Stimulated activated CD8-positive, alpha-beta memory T cell treated with anti-CD3 and anti-CD28 coated beads, Interleukin-7, amount 100 ng/mL, for 48 hours (primary cell): ENCODE data around the gene KRTAP19-8.

Experiments
- DNase-seq, 2 donors: peaks; one replicate each; pipeline ENCODE4 v3.0.0-alpha.2; 2020; ENCODE audit warnings: low read depth in 1 of 2; ENCODE audit errors: extremely low read depth in 1 of 2

The KRTAP19-8 gene, protein sequence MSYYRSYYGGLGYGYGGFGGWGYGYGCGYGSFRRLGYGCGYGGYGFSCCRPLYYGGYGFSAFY

GRCh38 chr21:31038376-31038775, at the start of gene KRTAP19-8:
TSS of gene KRTAP19-8 (minus strand) at chr21:31038476. CDS start at chr21:31038443, 33 bp downstream.
- DNase-seq: no peak

DNA sequence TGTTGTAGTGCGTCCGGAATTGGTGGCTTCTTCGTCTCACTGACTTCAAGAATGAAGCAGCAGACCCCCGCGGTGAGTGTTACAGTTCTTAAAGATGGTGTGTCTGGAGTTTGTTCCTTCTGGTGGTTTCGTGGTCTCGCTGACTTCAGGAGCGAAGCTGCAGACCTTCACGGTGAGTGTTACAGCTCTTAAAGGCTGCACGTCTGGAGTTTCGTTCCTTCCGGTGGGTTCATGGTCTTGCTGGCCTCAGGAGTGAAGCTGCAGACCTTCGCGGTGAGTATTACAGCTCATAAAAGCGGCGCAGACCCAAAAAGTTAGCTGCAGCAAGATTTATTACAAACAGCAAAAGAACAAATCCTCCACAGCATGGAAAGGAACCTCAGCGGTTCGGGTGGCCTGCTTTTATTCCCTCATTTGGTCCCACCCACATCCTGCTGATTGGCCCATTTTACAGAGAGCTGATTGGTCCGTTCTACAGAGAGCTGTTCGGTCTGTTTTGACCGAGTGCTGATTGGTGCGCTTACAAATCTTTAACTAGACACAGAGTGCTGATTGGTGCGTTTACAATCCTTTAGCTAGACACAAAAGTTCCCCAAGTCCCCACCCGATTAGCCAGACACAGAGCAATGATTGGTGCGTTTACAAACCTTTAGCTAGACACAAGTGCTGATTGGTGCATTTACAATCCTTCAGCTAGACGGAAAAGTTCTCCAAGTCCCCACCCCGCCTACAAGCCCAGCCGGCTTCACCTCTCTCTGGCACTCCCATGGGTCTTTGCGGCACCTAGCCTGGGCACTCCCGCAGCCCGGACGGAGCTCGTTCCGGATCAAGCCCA, 49.6 kb upstream of the KRTAP19-8 start:
- DNase-seq: no peak

DNA sequence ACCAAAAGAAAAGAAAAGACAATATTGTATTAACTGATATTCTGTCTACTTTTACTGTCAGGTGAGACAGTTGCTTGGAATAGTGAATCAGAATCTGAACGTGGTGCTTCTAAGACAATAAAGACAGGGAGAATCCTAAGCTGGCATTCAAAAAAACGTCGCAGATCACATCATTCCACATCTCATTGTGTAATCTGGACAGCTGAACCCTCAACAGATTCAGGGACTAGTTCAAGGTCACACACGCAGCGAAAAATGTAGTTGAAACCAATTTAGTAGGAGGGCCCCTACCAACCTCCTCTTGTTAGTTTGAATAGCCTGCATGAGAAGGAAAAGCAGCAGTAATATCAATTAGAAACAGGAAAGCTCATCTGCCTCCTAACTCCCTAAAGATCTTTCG, 46.4 kb upstream of the KRTAP19-8 start:
- no peak for DNase-seq

DNA sequence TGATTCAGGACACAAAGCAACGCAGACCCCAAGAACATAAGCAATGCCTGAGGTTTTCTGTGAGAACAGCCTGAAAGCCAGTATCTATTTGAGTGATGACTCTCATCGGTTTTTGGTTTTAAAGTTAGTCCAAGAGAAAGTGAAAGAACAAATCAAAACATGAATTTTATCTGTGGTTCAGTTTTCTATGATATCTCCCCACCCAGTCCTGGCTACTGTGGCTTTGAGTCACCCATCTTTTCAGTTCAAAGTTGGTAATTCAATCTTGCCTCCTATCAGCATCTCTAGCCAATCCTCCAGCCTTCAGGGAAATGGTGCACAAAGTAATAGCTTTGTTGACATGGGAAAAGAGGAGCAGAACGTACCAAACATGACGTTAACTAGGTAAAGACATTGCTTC, 40.5 kb upstream of the KRTAP19-8 start:
- peak in 1 of 2 donors; percentile 2 for DNase-seq

GRCh38 chr21:31078216-31078615, 39.9 kb upstream of the KRTAP19-8 start:
- DNase-seq: no peak

GRCh38 chr21:31075848-31076247, 37.6 kb upstream of the KRTAP19-8 start:
- no peak for DNase-seq

DNA sequence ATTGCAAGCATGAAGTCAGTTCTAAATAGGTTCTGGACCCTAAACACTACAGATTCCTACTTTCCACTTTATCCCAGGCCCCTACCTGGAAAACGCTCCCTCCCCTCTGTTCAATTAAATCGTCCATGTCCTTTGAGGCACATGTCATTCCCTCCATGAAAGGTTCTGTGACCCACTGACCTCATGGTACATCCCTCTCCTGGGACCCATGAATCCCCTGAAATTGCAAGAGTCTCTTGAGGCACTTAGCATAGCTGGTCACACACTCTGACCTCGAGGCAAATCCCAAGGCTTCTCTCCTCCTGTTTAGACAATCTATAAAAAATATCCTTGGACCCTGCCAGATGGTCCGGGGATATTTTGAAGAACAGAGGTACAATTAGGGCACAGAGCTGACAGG, 34.3 kb upstream of the KRTAP19-8 start:
- DNase-seq: no peak

DNA sequence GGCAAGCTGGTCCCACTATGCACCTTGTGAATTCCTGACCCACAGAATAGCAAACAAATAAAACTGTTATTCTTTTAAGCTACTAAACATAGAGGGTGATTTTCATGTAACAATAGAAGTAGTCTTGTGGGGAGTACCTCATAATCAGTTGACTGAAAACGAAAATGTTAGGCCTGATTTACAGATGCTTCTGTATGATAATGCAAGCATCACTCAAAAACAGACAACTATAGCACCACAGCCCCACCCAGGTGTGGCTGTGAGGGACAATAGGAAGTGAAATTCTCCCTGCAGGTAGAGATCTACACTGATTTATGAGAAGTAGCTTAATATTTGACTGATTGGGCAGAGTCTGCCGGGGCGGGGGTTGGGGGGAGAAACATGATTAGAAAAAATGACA, 26.5 kb upstream of the KRTAP19-8 start:
- DNase-seq: no peak

GRCh38 chr21:31052489-31053142, 14.3 kb upstream of the KRTAP19-8 start:
- no peak for DNase-seq

- no peak for DNase-seq
Observed at GRCh38 chr21:31050577-31051157, 12.4 kb upstream of the KRTAP19-8 start.

DNA sequence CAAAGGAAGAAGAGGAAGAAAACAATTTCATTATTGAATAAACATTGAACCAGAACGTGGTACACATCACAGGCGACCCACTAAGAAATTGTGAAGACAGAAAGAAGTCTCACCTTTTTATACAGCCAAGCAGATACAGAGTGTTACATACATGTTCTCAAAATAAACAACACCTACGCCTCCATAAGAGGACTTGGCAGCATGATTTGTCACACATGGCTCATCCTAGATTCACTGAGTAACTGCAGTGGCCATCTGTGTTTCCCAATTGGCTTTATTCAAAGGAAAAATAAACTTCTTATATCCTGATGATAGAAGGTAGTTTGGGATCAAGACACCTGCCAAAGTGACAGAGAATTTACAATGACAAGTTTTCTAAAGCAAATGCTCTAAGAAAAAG, 7.6 kb upstream of the KRTAP19-8 start:
- DNase-seq: no peak

- DNase-seq: no peak
Observed at GRCh38 chr21:31043471-31043870, 5.2 kb upstream of the KRTAP19-8 start.

GRCh38 chr21:31042080-31042464, 3.8 kb upstream of the KRTAP19-8 start:
- DNase-seq: no peak

- DNase-seq: no peak
Observed at GRCh38 chr21:31041295-31042079, 3.2 kb upstream of the KRTAP19-8 start.

DNA sequence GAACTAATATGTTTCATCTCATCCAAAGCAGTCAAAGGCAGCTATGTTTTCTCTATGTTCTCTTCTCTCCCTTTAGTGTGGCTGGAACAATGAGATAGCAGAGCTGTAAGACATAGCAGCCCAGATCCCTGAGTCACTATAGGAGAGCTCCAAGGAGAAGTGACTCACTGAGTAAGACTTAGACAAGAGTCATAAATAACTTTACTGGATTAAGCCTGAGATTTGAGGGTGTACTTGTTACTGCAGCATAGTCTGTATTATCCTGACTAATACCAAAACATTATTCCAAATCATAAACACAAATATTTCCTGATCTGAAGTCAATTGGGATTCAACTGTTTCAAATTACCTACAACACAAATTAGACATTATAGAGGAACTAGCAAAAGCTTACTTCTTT, 3.9 kb downstream of the KRTAP19-8 start:
- DNase-seq: no peak

GRCh38 chr21:31030367-31031106, 7.7 kb downstream of the KRTAP19-8 start:
- DNase-seq: no peak

GRCh38 chr21:31023680-31024079, 14.6 kb downstream of the KRTAP19-8 start:
- no peak for DNase-seq

DNA sequence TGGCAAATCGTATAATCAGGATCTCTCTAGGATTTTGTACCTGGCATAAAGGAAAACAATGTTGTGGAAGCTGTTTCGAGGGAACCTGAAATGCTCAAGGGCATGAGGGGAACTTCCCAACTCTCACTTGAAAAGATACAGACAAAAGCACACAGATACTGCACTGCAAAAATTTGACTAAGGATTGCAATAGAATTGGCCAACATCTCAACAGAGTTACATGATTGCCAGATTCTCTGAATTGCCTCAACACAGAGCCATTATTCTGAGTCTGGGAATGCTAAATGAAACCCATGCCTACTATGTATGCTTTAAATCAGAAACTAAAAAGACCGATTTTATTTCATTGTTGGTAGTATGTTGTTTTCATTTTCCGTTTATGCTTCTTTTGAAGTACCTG, 16.0 kb downstream of the KRTAP19-8 start:
- no peak for DNase-seq

GRCh38 chr21:31018232-31018631, 20.0 kb downstream of the KRTAP19-8 start:
- DNase-seq: no peak

DNA sequence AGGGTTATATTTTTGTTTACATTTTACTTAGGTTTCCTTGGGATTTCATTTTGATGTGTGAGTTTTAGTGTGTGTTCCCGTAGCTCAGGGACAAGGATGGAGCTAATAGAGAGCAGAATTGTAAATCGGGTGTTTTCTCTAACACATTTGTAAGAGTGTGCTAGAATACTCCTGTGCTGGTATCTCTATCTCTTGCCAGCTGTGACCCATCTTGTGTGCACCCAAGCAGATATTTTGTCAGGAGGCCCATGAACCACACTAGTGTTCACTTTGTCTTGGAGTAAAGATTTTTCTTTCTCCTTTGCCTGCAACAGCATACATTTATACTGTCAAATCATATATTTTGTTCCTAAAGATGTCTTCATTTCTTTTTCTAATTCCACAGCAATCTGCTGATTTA, 23.4 kb downstream of the KRTAP19-8 start:
- DNase-seq: no peak
